Prostate gland (tissue), 2 donors: Measurements from ENCODE around the gene NYAP1.

Source experiments
- POLR2A ChIP-seq: fragments of 450-650 bp; IDR thresholded peaks from one replicate; pipeline ENCODE4 v1.6.1; 2016; ENCODE audit warnings: antibody characterized with exemption, mild to moderate bottlenecking
- POLR2AphosphoS5 ChIP-seq: sonication (generic); formaldehyde crosslinking; IDR thresholded peaks from one replicate; pipeline ENCODE4 v1.6.1; 2017; ENCODE audit warnings: antibody characterized with exemption
- TF ChIP-seq, protein P1 (sequence below), 4 experiments: fragments of 200-600 bp in 2 of 4; fragments of 450-650 bp in 2 of 4; sonication (generic) in 2 of 4; IDR thresholded peaks; 1 replicate in 3 of 4; 2 replicates in 1 of 4; pipeline ENCODE4 v1.5.1; 2016 to 2019; ENCODE audit warnings: antibody characterized with exemption in 4 of 4, mild to moderate bottlenecking in 2 of 4, moderate library complexity in 2 of 4

GRCh38 chr7:100465702-100466311, 17.9 kb upstream of the NYAP1 start:
- TF ChIP-seq, protein P1, sequence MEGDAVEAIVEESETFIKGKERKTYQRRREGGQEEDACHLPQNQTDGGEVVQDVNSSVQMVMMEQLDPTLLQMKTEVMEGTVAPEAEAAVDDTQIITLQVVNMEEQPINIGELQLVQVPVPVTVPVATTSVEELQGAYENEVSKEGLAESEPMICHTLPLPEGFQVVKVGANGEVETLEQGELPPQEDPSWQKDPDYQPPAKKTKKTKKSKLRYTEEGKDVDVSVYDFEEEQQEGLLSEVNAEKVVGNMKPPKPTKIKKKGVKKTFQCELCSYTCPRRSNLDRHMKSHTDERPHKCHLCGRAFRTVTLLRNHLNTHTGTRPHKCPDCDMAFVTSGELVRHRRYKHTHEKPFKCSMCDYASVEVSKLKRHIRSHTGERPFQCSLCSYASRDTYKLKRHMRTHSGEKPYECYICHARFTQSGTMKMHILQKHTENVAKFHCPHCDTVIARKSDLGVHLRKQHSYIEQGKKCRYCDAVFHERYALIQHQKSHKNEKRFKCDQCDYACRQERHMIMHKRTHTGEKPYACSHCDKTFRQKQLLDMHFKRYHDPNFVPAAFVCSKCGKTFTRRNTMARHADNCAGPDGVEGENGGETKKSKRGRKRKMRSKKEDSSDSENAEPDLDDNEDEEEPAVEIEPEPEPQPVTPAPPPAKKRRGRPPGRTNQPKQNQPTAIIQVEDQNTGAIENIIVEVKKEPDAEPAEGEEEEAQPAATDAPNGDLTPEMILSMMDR (IDR thresholded peaks at IDR 0.05): peak in 3 of 4 experiments; percentile 80 to 81 (median 80)
- no peak for TF ChIP-seq POLR2A
- TF ChIP-seq POLR2AphosphoS5: peak; percentile 87
